NCI-H1105 treated with DMSO at 0.1 percent for 48 hours (cell line): ENCODE results near the gene PGF.
"Not testable (repeated sequence)": the region's sequence is repeated elsewhere in the genome, so short reads cannot be mapped to it uniquely, and the experiment has no call there.

Experiments
- DNase-seq: peaks from one replicate; lab custom pipeline; 2025; lab: John Stamatoyannopoulos, UW

Gene PGF

DNA sequence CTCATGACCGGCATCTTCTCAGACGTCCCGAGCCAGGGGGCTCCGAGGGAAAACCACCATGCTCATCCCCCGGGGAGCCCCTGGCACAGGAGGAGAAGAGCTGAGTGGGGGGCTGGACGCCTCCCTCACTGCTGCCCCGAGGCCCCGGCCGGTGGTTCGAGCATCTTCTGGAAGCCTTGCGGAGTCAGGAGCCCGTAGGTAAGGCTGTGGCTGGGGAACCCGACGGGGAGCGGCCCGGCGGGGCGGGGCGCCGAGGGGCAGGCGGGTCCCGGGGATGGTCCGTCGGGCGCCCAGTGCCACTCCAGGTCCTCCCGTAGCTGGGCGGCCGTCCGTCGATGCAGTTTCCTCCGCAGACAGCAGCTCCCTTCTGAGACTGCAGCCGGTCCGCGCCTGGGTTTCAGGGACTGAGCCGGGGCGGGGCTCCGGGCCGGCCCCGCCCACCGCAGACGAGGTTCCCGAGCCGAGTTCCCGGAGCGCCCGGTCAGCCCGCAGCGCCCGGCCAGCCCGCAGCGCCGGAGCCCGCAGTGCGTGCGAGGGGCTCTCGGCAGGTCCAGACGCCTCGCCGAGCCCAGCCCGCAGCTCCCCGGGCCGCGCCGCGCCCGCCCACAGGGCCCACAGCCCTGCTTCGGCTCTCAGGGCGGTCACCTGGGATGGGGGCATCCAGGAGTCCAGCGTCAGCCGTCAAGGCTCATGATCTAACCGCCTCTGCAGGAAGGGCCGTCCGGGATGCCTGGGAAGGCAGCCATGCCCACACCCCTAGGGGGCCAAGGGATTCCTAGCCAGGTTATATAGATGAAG lies at the start of gene PGF:
Gene PGF (minus strand): TSS at position 369 of the 798 bp plus-strand sequence. CDS start 355 bp downstream, at position 14.
- DNase-seq: peak; percentile 39

GRCh38 chr14:75003250-75004027 lies 48.0 kb upstream of the PGF start:
- no peak for DNase-seq

DNA sequence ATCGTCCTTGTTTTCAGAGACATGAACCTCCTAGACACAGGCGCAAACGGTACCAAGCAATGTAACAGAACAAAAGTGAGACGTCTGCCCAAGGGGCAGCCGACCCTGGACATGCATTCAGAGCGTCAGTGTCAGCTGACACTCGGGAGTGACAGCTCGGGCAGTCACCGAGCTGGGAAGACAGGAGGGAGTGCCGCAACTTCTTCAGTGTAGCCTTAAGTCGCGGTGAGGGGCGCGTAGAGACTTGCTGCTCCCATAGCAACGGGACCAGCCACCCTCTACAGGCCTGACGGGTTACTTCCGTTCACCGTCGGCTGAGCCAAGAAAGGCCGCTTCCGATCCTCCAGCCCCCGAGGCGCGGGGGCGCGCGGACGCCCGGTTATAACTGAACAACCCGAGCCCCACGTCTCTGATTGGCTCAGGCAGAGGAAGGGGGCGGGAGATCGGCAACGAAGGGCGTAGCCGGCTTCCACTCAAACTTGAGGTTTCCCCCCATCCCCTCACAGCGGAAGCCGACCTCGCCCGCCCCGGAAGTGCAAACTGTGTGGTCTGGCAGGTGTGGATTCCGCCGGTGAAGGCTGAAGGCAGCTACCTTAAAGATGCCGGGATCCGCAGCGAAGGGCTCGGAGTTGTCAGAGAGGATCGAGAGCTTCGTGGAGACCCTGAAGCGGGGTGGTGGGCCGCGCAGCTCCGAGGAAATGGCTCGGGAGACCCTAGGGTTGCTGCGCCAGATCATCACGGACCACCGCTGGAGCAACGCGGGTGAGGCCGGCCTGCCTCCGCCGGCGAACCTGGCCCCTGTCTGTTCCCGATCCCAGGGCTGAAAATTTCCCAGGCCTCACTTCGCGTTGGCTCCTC lies 47.2 kb upstream of the PGF start, which contains the start of gene EIF2B2:
Gene EIF2B2 (plus strand): TSS at position 530 of the 858 bp plus-strand sequence. CDS start 70 bp downstream, at position 600.
- peak; percentile 96 for DNase-seq

DNA sequence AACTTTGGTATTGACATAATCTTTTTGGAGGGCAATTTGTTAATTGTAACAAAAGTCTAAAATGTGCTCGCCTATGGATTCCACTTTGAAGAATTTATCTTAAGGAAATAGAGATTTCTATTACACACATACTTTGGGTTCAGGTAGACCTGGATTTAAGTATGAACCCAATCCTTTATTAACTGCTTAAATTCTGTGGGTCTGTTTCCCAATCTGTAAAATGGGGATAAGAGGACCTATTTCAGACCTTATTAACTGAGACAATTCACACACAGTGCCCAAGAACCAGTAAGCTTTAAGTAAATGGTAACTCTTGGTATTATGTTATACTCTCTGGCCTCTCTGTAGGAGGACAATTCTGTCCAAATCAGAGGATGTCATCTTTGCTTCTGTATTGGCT lies 46.5 kb upstream of the PGF start:
- no peak for DNase-seq

- DNase-seq: no peak
Measured at GRCh38 chr14:75001261-75001660, 45.9 kb upstream of the PGF start.

- DNase-seq: not testable (repeated sequence)
Measured at GRCh38 chr14:74995781-74996180, 40.4 kb upstream of the PGF start.

- not testable (repeated sequence) for DNase-seq
Measured at GRCh38 chr14:74994182-74994581, 38.8 kb upstream of the PGF start.

GRCh38 chr14:74988993-74989392 lies 33.6 kb upstream of the PGF start:
- no peak for DNase-seq

DNA sequence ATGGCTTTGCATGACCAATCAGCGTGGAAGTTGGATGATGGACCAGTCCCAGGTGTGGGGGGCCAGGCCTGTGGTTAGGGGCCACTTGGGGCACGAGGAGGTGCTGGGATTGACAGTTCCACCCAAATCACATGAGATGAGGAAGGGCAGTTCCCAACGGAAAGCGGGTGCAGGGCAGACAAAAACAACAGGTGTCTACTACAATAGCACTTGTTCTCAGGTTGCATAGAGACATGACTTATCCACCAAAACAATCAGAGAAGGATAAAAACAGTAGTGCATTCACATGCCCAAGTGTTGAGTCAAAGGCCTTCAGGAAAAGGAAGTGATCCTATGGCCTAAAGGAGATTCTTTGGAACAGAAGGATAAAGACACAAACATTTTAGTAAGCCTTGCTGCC lies 32.7 kb upstream of the PGF start:
- no peak for DNase-seq

GRCh38 chr14:74985806-74986205 lies 30.4 kb upstream of the PGF start:
- no peak for DNase-seq

DNA sequence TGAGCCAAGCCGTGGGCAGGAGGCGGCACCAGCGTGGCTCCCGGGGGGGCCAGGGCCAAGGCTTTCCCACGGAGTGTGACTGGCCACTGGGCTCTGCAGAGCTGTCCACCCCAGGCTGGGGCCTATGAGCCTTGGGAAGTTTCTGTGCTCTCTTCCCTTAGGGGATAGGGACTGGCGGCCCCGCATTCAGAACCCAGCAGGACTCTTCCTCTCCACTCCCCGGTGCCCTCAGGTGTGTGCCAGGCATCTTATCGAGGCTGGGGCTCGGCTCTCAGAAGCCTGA lies 29.6 kb upstream of the PGF start:
- DNase-seq: no peak

- no peak for DNase-seq
Measured at GRCh38 chr14:74984236-74985027, 29.0 kb upstream of the PGF start.

GRCh38 chr14:74983343-74983742 lies 27.9 kb upstream of the PGF start:
- no peak for DNase-seq

DNA sequence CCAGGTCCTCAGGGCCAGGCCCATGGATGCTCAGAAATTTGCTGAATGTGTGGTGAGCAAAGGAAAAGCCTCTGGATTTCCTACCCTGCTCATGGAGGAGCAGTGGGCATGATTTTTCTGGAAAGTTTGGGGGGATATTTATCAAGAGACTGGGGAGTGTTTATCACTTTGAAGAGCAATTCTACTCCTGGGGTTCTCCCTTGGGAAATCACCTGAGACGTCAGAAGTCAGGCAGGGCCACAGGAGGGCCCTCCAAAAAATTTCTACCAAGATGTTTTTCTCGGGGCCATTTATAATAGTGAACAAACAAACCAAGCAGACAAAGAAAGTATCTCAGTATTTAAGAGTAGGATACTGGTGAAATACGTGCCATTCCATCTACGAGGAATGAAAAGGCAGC lies 27.3 kb upstream of the PGF start:
- DNase-seq: no peak

GRCh38 chr14:74981833-74982232 lies 26.4 kb upstream of the PGF start:
- DNase-seq: no peak

- no peak for DNase-seq
Measured at GRCh38 chr14:74981462-74981782, 26.0 kb upstream of the PGF start.

GRCh38 chr14:74980731-74981461 lies 25.5 kb upstream of the PGF start:
- no peak for DNase-seq

DNA sequence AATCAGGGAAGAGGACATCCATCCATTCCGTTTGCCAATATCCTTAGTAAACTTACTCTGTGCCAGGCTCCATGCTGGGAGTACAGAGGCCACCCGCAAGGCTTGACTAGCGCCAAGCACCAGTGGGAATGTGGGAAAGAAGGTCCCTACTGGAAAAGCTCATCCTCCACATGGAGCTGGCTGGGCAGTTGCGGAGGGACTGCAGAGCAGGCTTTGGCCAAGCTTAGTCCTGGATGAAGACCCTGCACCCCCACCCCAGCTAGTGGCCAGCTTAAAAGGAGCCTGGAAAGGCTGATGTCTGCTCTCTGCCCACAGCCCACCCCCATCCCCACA lies 25.0 kb upstream of the PGF start:
- DNase-seq: no peak

DNA sequence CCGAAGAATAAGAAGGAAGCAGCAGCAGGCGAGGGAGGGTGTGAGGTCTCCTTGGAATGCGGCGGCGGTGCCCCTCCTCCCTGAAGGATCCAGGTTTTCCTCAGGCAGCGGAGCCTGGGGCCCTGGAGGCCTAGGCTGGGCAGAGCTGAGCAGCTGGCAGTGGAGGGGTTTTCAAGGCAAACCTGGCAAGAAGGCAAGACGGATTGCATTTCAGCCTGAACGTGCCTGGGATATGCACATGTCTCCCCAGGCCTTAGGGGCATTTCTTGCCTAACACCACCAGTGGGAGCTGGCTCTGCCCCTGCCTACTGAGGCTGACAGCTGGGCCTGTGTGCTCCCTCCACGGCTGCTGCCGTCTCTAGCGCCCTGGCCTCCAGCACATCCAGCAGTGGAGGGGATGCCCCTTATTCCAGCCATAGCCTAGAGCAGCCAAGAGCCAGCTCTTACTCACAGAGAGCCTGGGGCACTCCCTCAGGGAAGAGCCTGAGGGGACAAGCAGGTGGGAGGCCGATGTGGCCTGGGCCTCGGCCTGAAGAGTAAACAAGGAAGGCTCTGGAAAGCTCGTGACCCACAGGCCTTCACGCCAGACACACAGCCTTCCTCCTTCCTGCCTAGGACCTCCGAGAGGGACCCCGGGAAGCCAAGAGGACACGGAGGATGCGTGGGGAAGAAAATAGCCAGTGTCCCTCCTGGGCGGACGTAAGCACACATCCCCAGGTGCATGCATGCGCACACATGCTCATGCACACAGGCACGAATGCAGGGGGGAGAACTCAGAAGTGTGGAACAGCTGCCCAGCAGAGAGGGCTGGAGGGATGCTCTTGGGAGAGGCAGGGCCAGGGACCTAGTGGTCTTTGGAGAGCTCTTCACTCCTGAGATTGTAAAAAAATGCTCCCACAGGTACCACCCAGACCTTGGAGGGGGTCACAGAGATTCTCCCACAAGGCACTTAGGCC lies 24.3 kb upstream of the PGF start:
- no peak for DNase-seq

GRCh38 chr14:74979029-74979428 lies 23.6 kb upstream of the PGF start:
- no peak for DNase-seq
